A549 (cell line): ENCODE results near the gene TEDDM1.

Source experiments
- CTCF ChIP-seq: fragments of >200 bp; sonication (Bioruptor Twin); formaldehyde crosslinking; IDR thresholded peaks from 3 replicates; pipeline ENCODE4 v1.5.1; 2016
- POLR2A ChIP-seq: IDR thresholded peaks from 2 replicates; pipeline ENCODE4 v1.6.1; 2012; ENCODE audit warnings: mild to moderate bottlenecking, low read length

- TF ChIP-seq CTCF = no peak
- TF ChIP-seq POLR2A = no peak
Observed at GRCh38 chr1:182384387-182384960, 16.0 kb downstream of the TEDDM1 start.
